RWPE1 (cell line): Measurements from ENCODE around the gene ANP32D.
"Not testable (repeated sequence)": the region's sequence is repeated elsewhere in the genome, so short reads cannot be mapped to it uniquely, and the experiment has no call there.

Experiments used
- CTCF ChIA-PET: fragments of 350-600 bp; sonication (Branson Sonifier 250); formaldehyde crosslinking; extraction: SDS; loops from one replicate; lab custom pipeline; 2021; lab: Yijun Ruan, JAX
- POLR2A ChIA-PET: fragments of 400-600 bp; formaldehyde crosslinking; extraction: SDS; loops from one replicate; lab custom pipeline; 2020; ENCODE audit warnings: antibody characterized with exemption; ENCODE audit not compliant: low non-redundant PET; lab: Yijun Ruan, JAX
- DNase-seq: peaks from one replicate; pipeline ENCODE4 v3.0.0; 2012; ENCODE audit warnings: low spot score
- H3K27ac ChIP-seq: fragments of 450-650 bp; 2 replicates; pipeline ENCODE4 v1.5.1; 2017
- CTCF ChIP-seq: fragments of 450-650 bp; conservative IDR thresholded peaks from 2 replicates; pipeline ENCODE4 v1.5.1; 2017; ENCODE audit warnings: low read depth, mild to moderate bottlenecking

Gene ANP32D

GRCh38 chr12:48446161-48446776, 26.1 kb upstream of the ANP32D start:
- DNase-seq, result no peak
- no peak for TF ChIP-seq CTCF
- H3K27ac ChIP-seq, result no peak overlapping the region
- CTCF ChIA-PET, result interaction anchor here (1.2 kb wide), 1 partner anchor 8 kb away, joined by 5 read pairs; no protein-coding TSS in a partner anchor
- POLR2A ChIA-PET, result no interaction called here

- ChIA-PET CTCF (interaction anchor here (0.6 kb wide), 1 partner anchor 42 kb away, joined by 8 read pairs; no protein-coding TSS in a partner anchor), POLR2A (no interaction called here)
- no peak for TF ChIP-seq CTCF
- H3K27ac ChIP-seq, result no peak overlapping the region
- DNase-seq, result no peak
Measured at GRCh38 chr12:48447755-48448154, 24.6 kb upstream of the ANP32D start.

GRCh38 chr12:48451372-48451771, 21.0 kb upstream of the ANP32D start:
- POLR2A ChIA-PET, result no interaction called here
- no peak overlapping the region for H3K27ac ChIP-seq
- no peak for TF ChIP-seq CTCF
- CTCF ChIA-PET, result interaction anchor here (0.7 kb wide), 1 partner anchor 21 kb away, joined by 3 read pairs; the partner anchor contains the start of gene ANP32D
- no peak for DNase-seq

GRCh38 chr12:48452961-48453360, 19.4 kb upstream of the ANP32D start:
- CTCF ChIA-PET, H3K27ac ChIP-seq, POLR2A ChIA-PET, DNase-seq: not testable (repeated sequence)

- H3K27ac ChIP-seq, result no peak overlapping the region
- POLR2A ChIA-PET, result no interaction called here
- CTCF ChIA-PET, result interaction anchor here (0.7 to 1.1 kb wide), 2 partner anchors 9 to 406 kb away, joined by 3 to 5 read pairs; no protein-coding TSS in a partner anchor
- DNase-seq, result no peak
- TF ChIP-seq CTCF, result no peak
Measured at GRCh38 chr12:48454667-48455066, 17.7 kb upstream of the ANP32D start.

- no peak for TF ChIP-seq CTCF
- POLR2A ChIA-PET, result no interaction called here
- H3K27ac ChIP-seq, result no peak overlapping the region
- DNase-seq, result no peak
- CTCF ChIA-PET, result interaction anchor here (1.1 kb wide), 1 partner anchor 9 kb away, joined by 5 read pairs; no protein-coding TSS in a partner anchor
Measured at GRCh38 chr12:48455116-48455515, 17.2 kb upstream of the ANP32D start.

- no peak for TF ChIP-seq CTCF
- ChIA-PET POLR2A (no interaction called here), CTCF (no interaction called here)
- no peak overlapping the region for H3K27ac ChIP-seq
- DNase-seq, result no peak
Measured at GRCh38 chr12:48459259-48459658, 13.1 kb upstream of the ANP32D start.

GRCh38 chr12:48469027-48469426, 3.3 kb upstream of the ANP32D start:
- H3K27ac ChIP-seq, DNase-seq, CTCF ChIA-PET, POLR2A ChIA-PET: not testable (repeated sequence)
